ENCODE data around the gene RPS26.
"Not testable (repeated sequence)": the region's sequence is repeated elsewhere in the genome, so short reads cannot be mapped to it uniquely, and the experiment has no call there.

RPS26 gene

DNA sequence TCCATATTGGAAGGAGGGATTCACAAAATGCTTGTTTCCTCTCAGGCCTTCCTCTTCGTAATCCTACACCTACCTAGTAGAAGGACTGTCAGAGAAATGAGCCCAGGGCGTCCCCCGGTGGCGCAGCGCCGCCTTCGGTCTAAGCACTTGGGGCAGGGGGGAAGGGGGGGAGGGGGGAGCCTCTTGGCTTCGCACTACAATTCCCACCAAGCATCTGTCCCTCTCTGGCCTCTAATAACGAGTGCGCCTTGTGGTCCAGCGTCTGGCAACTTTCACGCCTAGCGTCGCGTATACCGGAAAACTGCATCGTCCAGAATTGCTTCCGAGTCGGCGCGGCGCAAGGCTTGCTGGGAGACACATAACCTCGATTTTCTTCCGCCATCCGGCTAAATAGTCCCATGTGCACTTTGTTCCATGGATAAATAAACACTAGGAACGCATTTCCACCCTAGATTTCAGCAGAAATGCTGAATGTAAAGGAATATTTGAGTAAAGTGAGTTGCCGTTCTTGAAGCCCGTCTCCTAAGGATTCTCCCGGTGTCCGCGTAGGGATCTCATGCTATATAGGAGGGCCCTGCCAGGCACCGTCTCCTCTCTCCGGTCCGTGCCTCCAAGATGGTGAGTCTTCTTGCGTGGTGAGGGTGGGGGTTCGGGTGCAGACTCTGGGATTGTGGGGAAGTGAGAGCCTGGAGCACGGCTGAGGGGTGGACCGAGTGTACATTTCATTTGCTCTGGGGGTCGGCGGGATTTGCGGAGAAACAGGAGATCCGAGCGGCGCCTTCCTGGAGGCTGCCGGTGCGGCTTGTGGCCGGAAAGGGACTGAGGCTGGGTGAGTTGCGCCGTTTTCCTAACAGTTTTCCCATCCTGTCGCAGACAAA lies at the start of gene RPS26:
TSS of gene RPS26 (plus strand) at position 367 of the 878 bp plus-strand sequence. CDS start at position 616, 249 bp downstream.
- peak; percentile 88 for DNase-seq

DNA sequence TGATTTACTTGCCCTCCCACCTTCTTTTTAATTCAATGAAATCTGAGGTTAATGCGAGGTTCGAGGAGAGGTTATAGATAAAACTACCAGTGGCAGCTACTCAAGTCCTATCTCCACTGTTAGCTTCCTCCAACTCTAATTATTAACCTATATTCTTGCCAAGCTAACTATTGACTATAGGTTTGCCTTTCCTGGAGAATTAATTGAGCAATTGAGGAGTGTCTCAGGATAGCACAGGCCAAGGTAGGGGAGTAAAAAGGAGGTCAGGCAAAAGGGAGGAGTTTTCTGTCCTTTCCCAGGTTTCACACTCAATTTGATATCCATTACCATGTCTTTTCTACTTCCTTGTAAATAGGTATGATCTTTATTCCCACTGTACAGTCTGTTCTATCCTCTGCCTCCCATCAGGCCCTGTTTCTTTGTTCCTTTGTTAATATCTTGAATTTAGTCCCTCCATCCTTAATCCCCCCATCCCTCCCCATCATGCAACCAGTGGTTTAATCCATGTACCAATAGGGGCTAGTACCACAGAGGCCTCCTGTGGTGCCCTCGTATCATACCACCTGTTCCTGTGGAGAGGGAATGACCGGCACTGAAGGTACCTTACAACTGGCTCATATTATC lies 48.4 kb upstream of the RPS26 start:
- no peak for DNase-seq

DNA sequence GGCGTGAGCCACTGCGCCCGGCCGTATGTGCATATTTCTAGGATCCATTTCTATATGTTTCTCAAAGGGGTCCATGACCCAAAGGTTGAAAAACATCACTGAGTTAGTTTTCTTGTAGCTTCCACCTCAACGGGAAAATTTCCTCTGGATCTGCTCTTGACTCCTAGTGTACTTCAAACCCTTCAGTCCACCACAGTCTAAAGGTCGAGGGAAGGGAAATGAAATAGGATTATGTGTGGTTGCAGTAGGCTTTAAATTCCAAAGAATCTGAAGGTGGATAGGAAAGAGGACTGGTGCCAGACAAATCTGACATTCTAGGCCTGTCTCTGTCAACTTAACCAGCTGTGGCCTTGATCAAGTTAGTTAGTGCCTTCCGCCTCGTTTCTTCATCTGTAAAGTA lies 46.4 kb upstream of the RPS26 start:
- DNase-seq, result no peak

DNA sequence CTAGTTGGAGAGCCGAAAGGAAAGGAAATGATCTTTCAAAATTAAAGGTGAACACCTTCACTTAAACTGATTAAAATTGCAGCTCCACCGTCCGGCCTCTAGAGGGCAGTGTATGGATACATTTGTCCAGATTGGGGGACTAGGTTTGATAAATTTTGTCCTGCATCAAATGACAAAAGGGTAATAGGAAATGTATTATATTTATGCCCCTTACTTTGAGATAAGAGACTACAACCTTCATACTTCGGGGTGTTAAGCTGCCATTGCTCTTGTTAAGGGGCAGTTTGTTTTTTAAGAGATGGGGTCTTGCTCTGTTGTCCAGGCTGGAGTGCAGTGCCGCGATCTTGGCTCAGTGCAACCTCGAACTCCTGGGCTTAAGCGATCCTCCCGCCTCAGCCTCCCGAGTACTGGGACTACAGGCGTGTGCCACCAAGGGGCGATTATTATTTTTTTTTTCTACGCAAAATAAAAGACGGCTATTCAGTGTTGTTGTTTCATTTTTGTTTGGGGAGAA lies 45.5 kb upstream of the RPS26 start:
- peak; percentile 62 for DNase-seq

DNA sequence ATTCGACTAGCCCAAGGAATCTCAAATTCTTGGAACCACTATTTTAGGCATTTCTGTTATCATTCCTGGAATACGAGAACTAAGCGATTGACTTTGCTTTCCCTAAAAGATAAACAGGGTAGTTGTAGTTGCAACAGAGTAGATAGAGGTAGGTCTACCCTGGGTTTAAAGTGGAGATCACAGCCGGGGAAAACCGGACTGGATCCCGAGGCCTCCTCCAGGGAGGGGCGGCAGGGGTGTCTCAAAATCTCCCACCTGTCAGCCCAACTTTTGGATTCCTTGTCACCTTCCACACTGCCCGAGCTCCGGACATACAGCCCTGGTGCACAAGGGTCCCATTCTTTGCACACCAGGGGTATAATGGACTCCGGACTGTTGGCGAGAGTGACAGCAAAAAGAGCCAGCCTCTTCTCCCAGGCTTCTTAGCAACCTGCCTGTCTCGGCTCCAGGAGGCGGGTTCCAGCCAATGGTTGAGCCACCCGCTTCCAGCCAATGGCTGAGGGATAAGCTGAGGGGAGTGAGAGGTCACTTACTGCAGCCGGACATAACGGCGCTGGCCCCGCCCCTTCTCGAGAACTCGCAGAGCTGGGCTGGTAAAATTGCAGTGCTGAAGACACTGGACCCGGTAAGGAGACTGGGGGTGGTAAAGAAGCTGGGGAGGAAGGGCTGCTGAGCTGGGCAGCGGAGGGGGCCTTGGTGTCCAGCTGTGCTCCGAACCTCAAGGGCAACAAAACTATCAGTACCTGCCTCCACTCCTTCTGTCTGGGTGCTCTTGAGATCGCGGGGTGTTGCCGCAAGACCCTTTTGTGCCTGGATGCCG lies 44.8 kb upstream of the RPS26 start, which contains the start of gene SUOX:
TSS of gene SUOX (plus strand) at position 562 of the 820 bp plus-strand sequence. CDS start 4,946 bp downstream, outside the sequence.
- DNase-seq, result no peak

- no peak for DNase-seq
These were observed 44.2 kb upstream of the RPS26 start for GRCh38 chr12:55997535-55997859.

GRCh38 chr12:55999522-55999921 lies 42.2 kb upstream of the RPS26 start:
- not testable (repeated sequence) for DNase-seq

- not testable (repeated sequence) for DNase-seq
These were observed 41.6 kb upstream of the RPS26 start for GRCh38 chr12:55999999-56000540.

- DNase-seq, result no peak
These were observed 40.1 kb upstream of the RPS26 start for GRCh38 chr12:56001487-56002100.

- DNase-seq, result not testable (repeated sequence)
These were observed 38.3 kb upstream of the RPS26 start for GRCh38 chr12:56003376-56003775.

- no peak for DNase-seq
These were observed 37.5 kb upstream of the RPS26 start for GRCh38 chr12:56004211-56004610.

DNA sequence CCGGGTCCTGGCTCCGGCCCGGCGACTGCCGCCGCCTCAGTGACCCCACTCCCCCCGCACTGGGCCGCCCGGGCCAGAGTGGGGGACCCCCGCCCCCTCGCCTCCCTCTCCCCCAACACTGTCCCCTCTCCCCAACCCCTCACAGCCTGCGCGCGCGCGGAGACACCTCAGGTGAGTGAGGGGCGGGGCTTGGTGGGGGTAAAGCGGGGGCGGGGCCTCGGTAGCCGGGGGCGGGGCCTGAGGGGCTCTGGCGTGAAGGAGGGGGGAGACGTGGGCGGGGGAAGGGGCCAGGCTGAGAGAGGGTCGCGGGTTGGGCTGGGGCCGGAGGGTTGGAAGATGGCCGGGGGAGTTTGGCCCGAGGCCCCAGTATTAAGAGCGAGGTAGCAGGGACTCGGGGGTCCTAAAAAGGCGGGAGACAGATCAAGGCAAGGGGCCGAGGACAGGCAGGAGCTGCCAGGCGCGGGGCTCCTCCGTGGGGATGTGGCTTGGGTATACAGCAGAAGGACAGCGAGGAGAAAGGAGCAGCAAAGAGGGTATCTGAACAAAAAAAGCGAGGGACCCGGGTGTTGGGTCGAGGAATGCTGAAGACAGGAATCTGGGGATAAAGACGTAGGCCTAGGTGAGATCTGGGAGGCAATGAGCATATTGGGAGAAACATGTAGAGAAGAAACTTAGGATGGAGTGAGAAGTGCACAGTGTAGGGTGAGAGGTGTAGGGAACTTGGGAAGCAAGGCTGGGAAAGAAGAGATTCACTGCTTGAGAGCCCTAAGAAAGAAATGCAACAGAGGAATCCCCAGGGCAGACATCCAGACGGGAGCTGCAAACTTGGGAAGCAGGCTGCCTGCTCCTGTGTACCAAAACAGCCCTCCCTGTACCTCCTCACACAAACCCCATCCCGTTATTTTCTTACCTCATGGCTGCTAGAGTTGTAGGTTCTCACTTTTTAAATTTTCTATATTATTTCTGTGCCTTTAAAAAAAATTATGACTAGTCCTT lies 33.9 kb upstream of the RPS26 start:
- peak; percentile 72 for DNase-seq

DNA sequence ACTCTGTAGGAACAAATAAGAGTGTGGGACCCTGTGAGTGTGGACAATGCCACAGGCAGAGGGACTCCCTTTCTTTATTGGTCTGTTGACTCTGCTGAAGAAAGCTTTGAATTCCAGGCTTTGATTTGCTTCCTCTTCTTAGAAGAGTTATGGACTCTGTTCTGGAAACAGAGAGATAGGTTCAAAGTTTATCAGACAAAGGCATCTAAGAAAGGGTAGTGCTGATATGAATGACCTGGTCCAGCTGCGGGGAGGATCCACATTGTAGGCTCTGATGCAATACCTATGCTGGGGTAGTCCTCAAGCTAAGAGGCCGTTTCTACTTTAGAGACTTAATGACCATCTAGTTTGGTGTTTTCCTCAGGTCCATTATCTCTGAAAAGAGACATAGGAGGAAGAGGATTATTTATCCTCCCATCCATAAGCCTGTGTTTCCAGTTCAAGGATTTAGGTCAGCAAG lies 31.6 kb upstream of the RPS26 start:
- no peak for DNase-seq

- DNase-seq, result no peak
These were observed 30.1 kb upstream of the RPS26 start for GRCh38 chr12:56011509-56012090.

- no peak for DNase-seq
These were observed 28.2 kb upstream of the RPS26 start for GRCh38 chr12:56013482-56013881.

GRCh38 chr12:56014205-56014604 lies 27.5 kb upstream of the RPS26 start:
- DNase-seq, result no peak

- DNase-seq, result no peak
These were observed 24.5 kb upstream of the RPS26 start for GRCh38 chr12:56017181-56017580.

GRCh38 chr12:56018356-56018755 lies 23.4 kb upstream of the RPS26 start:
- no peak for DNase-seq

DNA sequence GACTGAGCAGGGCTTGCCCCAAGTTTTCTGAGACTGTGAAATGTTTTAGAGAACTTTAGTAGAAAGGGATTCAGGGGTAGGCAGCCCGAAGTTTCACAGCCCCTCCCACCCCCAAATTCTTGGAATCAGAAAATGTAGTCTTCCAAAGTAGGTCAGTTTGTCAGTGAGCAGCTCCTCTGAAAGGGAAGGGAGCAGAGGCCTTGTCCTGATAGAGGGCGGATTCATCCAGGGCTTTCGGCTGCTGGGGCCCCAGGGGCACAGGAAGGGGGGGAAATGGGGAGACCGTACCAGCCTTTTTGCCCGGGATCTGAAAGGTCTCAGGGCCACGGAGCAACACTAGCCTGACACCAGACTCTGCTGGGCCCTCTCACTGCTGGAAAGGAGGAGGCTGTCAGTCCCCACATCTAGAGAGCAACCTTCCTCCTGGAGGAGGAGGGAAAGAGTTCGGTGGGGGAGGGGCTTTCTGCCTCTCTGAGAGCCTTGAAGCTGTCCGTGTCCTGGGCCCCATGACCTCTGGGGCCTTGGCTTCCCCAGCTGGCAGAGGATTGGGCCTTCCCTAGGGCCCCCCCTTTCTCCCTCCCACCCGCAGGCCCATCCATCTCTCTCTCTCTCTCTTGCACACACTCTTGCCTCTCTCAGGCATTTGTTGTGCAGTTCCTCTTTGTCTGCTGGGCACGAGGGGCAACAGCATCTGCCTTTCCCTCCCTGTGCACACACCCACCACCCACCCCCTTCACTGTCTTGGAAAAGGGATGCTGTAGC lies 21.1 kb upstream of the RPS26 start, which contains the start of gene IKZF4:
TSS of gene IKZF4 (plus strand) at position 621 of the 762 bp plus-strand sequence. CDS start 451 bp downstream, outside the sequence.
- no peak for DNase-seq

All from activated CD8-positive, alpha-beta memory T cell treated with anti-CD3 and anti-CD28 coated beads, Interleukin-2, amount 50 U/mL, for 4 hours (primary cell).